Upper lobe of right lung (tissue), 1 donor: ENCODE data around the gene CENPV. TPM values are rescaled to one million over a fixed set of nuclear protein-coding genes. Genes with fewer than 3 reads are reported as not detected.

Source experiments
- ATAC-seq: fragments of 200-7000 bp; cut with Tn5 transposase; one replicate; pipeline ENCODE4 v1.9.1; 2020; ENCODE audit warnings: mild to moderate bottlenecking, moderate library complexity
- DNase-seq: peaks from one replicate; pipeline ENCODE4 v3.0.0-alpha.2; 2020
- H3K27ac ChIP-seq: fragments of 200-600 bp; one replicate; pipeline ENCODE4 v1.8.0; 2022
- H3K27me3 ChIP-seq: fragments of 200-600 bp; one replicate; pipeline ENCODE4 v1.8.0; 2022; ENCODE audit warnings: mild to moderate bottlenecking
- H3K36me3 ChIP-seq: fragments of 200-600 bp; one replicate; pipeline ENCODE4 v1.8.0; 2022
- H3K4me1 ChIP-seq: fragments of 200-600 bp; one replicate; pipeline ENCODE4 v1.8.0; 2022
- H3K4me3 ChIP-seq: fragments of 200-600 bp; one replicate; pipeline ENCODE4 v1.8.0; 2022; ENCODE audit warnings: mild to moderate bottlenecking
- H3K9me3 ChIP-seq: fragments of 200-600 bp; one replicate; pipeline ENCODE4 v1.8.0; 2022
- intact Hi-C: fragments of 100-400 bp; cut with DNase I; formaldehyde crosslinking; loops from one replicate; pipeline ENCODE4 v1.11.0; 2022
- total RNA-seq: library from RNA; stranded (reverse); fragmentation: NEBNext Ultra II Directional; extraction: Animal tissue kit (Norgen Biotek cat#: 25700); gene quantifications from one replicate; pipeline ENCODE4 v1.2.1, GENCODE V29; 2021
- TF ChIP-seq, protein P1 (sequence below): fragments of 200-600 bp; IDR thresholded peaks from one replicate; pipeline ENCODE4 v1.8.0; 2022; ENCODE audit warnings: antibody characterized with exemption
- donor health status: DM: no; HTN: yes; CAD: no; lungs with severe emphysema.

The CENPV gene
- total RNA-seq, 1 donor from 2014 or later = 10.4 TPM

- no peaks in the 10 kb centered on the region for H3K27me3 ChIP-seq
- intact Hi-C loops = no loop called here
- no peak overlapping the region for H3K27ac ChIP-seq
- ATAC-seq (no peak), DNase-seq (peak; percentile 16)
- no peaks in the 10 kb centered on the region for H3K36me3 ChIP-seq
- TF ChIP-seq, protein P1, sequence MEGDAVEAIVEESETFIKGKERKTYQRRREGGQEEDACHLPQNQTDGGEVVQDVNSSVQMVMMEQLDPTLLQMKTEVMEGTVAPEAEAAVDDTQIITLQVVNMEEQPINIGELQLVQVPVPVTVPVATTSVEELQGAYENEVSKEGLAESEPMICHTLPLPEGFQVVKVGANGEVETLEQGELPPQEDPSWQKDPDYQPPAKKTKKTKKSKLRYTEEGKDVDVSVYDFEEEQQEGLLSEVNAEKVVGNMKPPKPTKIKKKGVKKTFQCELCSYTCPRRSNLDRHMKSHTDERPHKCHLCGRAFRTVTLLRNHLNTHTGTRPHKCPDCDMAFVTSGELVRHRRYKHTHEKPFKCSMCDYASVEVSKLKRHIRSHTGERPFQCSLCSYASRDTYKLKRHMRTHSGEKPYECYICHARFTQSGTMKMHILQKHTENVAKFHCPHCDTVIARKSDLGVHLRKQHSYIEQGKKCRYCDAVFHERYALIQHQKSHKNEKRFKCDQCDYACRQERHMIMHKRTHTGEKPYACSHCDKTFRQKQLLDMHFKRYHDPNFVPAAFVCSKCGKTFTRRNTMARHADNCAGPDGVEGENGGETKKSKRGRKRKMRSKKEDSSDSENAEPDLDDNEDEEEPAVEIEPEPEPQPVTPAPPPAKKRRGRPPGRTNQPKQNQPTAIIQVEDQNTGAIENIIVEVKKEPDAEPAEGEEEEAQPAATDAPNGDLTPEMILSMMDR = no peak
- H3K4me3 ChIP-seq = no peak overlapping the region
- H3K4me1 ChIP-seq = peaks cover 1% of the 10 kb centered on the region
- no peaks in the 10 kb centered on the region for H3K9me3 ChIP-seq
Measured at GRCh38 chr17:16346721-16347271, 6.5 kb downstream of the CENPV start.

- TF ChIP-seq, protein P1 = no peak
- DNase-seq (peak; percentile 3), ATAC-seq (no peak)
- Histone ChIP-seq H3K27ac (no peak overlapping the region), H3K9me3 (no peaks in the 10 kb centered on the region), H3K4me3 (no peak overlapping the region), H3K4me1 (no peaks in the 10 kb centered on the region), H3K36me3 (no peaks in the 10 kb centered on the region), H3K27me3 (no peaks in the 10 kb centered on the region)
- intact Hi-C loops = no loop called here
Measured at GRCh38 chr17:16345565-16345964, 7.7 kb downstream of the CENPV start.

DNA sequence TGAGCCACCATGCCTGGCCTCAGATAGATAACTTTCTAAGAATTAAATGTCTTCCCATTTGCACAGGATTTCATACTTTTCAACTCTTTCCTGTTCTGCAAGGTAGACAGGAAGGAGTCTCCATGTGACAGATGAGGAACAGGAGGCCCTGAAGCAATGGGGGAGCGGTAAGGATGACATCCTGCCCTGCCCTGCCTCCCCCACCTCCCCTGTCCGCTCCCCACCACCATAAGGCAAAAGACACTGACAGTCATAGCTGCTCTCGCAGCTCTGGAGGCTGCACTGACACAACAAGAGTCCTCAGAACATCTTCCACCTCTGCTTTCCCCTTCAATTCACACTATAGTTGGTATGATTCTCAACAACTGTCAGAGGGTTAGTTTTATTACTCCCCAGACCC lies 9.7 kb downstream of the CENPV start:
- DNase-seq (peak; percentile 6), ATAC-seq (no peak)
- Histone ChIP-seq H3K27me3 (no peaks in the 10 kb centered on the region), H3K4me3 (no peak overlapping the region), H3K9me3 (no peaks in the 10 kb centered on the region), H3K27ac (no peak overlapping the region), H3K36me3 (no peaks in the 10 kb centered on the region), H3K4me1 (no peaks in the 10 kb centered on the region)
- intact Hi-C loops = no loop called here
- TF ChIP-seq, protein P1 = no peak

- H3K4me1 ChIP-seq = no peaks in the 10 kb centered on the region
- ATAC-seq (no peak), DNase-seq (peak; percentile 40)
- TF ChIP-seq, protein P1 = no peak
- no peak overlapping the region for H3K4me3 ChIP-seq
- no peaks in the 10 kb centered on the region for H3K9me3 ChIP-seq
- H3K27ac ChIP-seq = no peak overlapping the region
- intact Hi-C loops = no loop called here
- no peaks in the 10 kb centered on the region for H3K27me3 ChIP-seq
- no peaks in the 10 kb centered on the region for H3K36me3 ChIP-seq
Measured at GRCh38 chr17:16342979-16343378, 10.3 kb downstream of the CENPV start.

- TF ChIP-seq, protein P1 = no peak
Measured at GRCh38 chr17:16339959-16340358, 13.3 kb downstream of the CENPV start.

GRCh38 chr17:16339402-16339801 lies 13.9 kb downstream of the CENPV start:
- TF ChIP-seq, protein P1 = no peak
- ATAC-seq = no peak
- Histone ChIP-seq H3K36me3 (no peaks in the 10 kb centered on the region), H3K4me1 (no peaks in the 10 kb centered on the region), H3K27me3 (no peaks in the 10 kb centered on the region), H3K4me3 (no peak overlapping the region), H3K27ac (no peak overlapping the region), H3K9me3 (no peaks in the 10 kb centered on the region)
- DNase-seq = peak; percentile 1
- intact Hi-C loops = no loop called here

More at GRCh38 chr17:16339959-16340358, 13.3 kb downstream of the CENPV start:
- ATAC-seq (no peak), DNase-seq (no peak)
- intact Hi-C loops = no loop called here
- no peak overlapping the region for H3K4me3 ChIP-seq
- H3K27me3 ChIP-seq = no peaks in the 10 kb centered on the region
- no peak overlapping the region for H3K27ac ChIP-seq
- H3K9me3 ChIP-seq = no peaks in the 10 kb centered on the region
- no peaks in the 10 kb centered on the region for H3K4me1 ChIP-seq
- no peaks in the 10 kb centered on the region for H3K36me3 ChIP-seq
